ENCODE measurements around the gene PYM1. TPM values are rescaled to one million over a fixed set of nuclear protein-coding genes. Genes with fewer than 3 reads are reported as not detected.
A peak's percentile ranks its signal among the peaks of the same experiment; 100 is the strongest.

Gene PYM1
- total and polyA plus RNA-seq, 2 of the 13 experiments (the other 11 are each of a cell fraction or from before 2014, with no cell fraction given) = 44.0 to 51.8 TPM

GRCh38 chr12:55973599-55974307 is 46.1 kb upstream of the PYM1 start, which contains the start of gene RAB5B (continued):
- TF ChIP-seq, protein P1, sequence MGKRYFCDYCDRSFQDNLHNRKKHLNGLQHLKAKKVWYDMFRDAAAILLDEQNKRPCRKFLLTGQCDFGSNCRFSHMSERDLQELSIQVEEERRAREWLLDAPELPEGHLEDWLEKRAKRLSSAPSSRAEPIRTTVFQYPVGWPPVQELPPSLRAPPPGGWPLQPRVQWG (CRISPR knock-in tag; IDR thresholded peaks at IDR 0.05; ENCODE audit: borderline replicate concordance, low read depth) = no peak
- TF ChIP-seq YEATS4 (CRISPR knock-in tag; IDR thresholded peaks at IDR 0.05; ENCODE audit: borderline replicate concordance) (peak; percentile 85), KAT7 (CRISPR knock-in tag; IDR thresholded peaks at IDR 0.05; ENCODE audit: borderline replicate concordance) (no peak), SMC3 (IDR thresholded peaks at IDR 0.05; ENCODE audit: low read length) (no peak), ARID2 (CRISPR knock-in tag; IDR thresholded peaks at IDR 0.05; ENCODE audit: borderline replicate concordance) (no peak; the same call in 1 of the 2 replicates), ZBTB8A (CRISPR knock-in tag; IDR thresholded peaks at IDR 0.05; ENCODE audit: borderline replicate concordance, low read depth) (no peak), JUN (CRISPR knock-in tag; IDR thresholded peaks at IDR 0.05) (peak; percentile 45; the same call in 1 of the 2 replicates), ZFAT (CRISPR knock-in tag; conservative IDR thresholded peaks at IDR 0.05) (no peak), ZNF572 (CRISPR knock-in tag; IDR thresholded peaks at IDR 0.05) (0 out of 2 replicates have a peak, but pooled peaks have one; percentile 62), SOX13 (IDR thresholded peaks at IDR 0.05) (peak; percentile 91), SOX13 (CRISPR knock-in tag; conservative IDR thresholded peaks at IDR 0.05 in 1 of 2, IDR thresholded peaks at IDR 0.05 in 1 of 2) (no peak), SNAPC4 (CRISPR knock-in tag; IDR thresholded peaks at IDR 0.05) (peak; percentile 68; the same call in 1 of the 2 replicates), ZNF138 (CRISPR knock-in tag; IDR thresholded peaks at IDR 0.05; ENCODE audit: low read depth) (no peak), ZSCAN22 (CRISPR knock-in tag; IDR thresholded peaks at IDR 0.05) (0 out of 2 replicates have a peak, but pooled peaks have one; percentile 62), RXRB (CRISPR knock-in tag; IDR thresholded peaks at IDR 0.05; ENCODE audit: borderline replicate concordance) (peak; percentile 29; the same call in 1 of the 2 replicates)
- TF ChIP-seq, protein P2, sequence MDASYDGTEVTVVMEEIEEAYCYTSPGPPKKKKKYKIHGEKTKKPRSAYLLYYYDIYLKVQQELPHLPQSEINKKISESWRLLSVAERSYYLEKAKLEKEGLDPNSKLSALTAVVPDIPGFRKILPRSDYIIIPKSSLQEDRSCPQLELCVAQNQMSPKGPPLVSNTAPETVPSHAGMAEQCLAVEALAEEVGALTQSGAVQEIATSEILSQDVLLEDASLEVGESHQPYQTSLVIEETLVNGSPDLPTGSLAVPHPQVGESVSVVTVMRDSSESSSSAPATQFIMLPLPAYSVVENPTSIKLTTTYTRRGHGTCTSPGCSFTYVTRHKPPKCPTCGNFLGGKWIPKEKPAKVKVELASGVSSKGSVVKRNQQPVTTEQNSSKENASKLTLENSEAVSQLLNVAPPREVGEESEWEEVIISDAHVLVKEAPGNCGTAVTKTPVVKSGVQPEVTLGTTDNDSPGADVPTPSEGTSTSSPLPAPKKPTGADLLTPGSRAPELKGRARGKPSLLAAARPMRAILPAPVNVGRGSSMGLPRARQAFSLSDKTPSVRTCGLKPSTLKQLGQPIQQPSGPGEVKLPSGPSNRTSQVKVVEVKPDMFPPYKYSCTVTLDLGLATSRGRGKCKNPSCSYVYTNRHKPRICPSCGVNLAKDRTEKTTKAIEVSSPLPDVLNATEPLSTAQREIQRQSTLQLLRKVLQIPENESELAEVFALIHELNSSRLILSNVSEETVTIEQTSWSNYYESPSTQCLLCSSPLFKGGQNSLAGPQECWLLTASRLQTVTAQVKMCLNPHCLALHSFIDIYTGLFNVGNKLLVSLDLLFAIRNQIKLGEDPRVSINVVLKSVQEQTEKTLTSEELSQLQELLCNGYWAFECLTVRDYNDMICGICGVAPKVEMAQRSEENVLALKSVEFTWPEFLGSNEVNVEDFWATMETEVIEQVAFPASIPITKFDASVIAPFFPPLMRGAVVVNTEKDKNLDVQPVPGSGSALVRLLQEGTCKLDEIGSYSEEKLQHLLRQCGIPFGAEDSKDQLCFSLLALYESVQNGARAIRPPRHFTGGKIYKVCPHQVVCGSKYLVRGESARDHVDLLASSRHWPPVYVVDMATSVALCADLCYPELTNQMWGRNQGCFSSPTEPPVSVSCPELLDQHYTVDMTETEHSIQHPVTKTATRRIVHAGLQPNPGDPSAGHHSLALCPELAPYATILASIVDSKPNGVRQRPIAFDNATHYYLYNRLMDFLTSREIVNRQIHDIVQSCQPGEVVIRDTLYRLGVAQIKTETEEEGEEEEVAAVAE (CRISPR knock-in tag; IDR thresholded peaks at IDR 0.05; ENCODE audit: borderline replicate concordance) = peak; percentile 61
- TF ChIP-seq, protein P3, sequence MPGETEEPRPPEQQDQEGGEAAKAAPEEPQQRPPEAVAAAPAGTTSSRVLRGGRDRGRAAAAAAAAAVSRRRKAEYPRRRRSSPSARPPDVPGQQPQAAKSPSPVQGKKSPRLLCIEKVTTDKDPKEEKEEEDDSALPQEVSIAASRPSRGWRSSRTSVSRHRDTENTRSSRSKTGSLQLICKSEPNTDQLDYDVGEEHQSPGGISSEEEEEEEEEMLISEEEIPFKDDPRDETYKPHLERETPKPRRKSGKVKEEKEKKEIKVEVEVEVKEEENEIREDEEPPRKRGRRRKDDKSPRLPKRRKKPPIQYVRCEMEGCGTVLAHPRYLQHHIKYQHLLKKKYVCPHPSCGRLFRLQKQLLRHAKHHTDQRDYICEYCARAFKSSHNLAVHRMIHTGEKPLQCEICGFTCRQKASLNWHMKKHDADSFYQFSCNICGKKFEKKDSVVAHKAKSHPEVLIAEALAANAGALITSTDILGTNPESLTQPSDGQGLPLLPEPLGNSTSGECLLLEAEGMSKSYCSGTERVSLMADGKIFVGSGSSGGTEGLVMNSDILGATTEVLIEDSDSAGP (CRISPR knock-in tag; IDR thresholded peaks at IDR 0.05; ENCODE audit: borderline replicate concordance) = peak; percentile 91

All from HepG2 (cell line).